ENCODE measurements around the gene CAMK2G.

DNA sequence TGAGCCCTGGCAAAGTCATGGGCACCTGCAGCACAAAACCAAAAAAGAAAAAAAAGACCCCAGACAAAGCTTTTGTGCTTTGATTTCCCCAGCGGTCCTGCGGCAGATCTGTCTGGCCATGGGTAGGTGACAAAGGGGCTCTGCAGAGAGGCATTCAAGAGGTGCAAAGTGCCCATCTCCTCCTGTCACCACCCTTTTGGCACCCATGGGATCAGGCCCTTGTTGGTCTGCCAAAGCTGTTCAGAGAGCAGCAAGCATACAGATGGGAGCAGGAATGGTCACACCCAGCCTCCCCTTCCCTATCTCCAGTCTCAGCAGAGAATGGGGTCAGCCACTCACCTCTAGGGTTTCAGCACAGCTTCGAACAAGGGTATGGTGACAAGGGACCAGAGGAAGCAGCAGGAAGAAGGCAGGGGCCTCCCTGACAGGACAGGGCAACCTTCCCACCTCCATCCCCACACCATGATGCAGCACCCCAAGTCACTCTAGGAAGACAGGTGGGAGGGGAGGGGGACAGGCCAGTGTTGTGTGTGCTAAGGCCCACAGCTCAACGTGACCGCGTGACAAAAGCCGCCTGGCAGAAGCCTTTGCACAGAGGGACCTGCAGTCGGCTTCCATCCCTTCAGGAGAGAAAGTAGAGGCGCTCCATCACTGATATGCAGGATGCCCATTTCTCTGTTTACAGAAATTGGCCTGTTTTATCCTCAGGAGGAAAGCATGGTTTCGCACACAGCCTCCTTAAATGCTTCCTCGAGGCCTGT, 6.3 kb downstream of the CAMK2G start:
- TF ChIP-seq USF2 (IDR thresholded peaks at IDR 0.05; ENCODE audit: borderline replicate concordance, low read depth, low read length) (no peak), POLR2AphosphoS5 (IDR thresholded peaks at IDR 0.05; ENCODE audit: low read depth, low read length) (no peak), PBX3 (IDR thresholded peaks at IDR 0.05) (no peak), YY1 (IDR thresholded peaks at IDR 0.05; ENCODE audit: low read depth) (no peak), SIN3A (IDR thresholded peaks at IDR 0.05; ENCODE audit: borderline replicate concordance, low read depth, low read length) (no peak)
- TF ChIP-seq, protein P1, sequence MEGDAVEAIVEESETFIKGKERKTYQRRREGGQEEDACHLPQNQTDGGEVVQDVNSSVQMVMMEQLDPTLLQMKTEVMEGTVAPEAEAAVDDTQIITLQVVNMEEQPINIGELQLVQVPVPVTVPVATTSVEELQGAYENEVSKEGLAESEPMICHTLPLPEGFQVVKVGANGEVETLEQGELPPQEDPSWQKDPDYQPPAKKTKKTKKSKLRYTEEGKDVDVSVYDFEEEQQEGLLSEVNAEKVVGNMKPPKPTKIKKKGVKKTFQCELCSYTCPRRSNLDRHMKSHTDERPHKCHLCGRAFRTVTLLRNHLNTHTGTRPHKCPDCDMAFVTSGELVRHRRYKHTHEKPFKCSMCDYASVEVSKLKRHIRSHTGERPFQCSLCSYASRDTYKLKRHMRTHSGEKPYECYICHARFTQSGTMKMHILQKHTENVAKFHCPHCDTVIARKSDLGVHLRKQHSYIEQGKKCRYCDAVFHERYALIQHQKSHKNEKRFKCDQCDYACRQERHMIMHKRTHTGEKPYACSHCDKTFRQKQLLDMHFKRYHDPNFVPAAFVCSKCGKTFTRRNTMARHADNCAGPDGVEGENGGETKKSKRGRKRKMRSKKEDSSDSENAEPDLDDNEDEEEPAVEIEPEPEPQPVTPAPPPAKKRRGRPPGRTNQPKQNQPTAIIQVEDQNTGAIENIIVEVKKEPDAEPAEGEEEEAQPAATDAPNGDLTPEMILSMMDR (IDR thresholded peaks at IDR 0.05) = no peak
